ENCODE results near the gene BLACAT1. TPM values are rescaled to one million over a fixed set of nuclear protein-coding genes. Genes with fewer than 3 reads are reported as not detected.

The BLACAT1 gene
- total RNA-seq, 4 donors from 2014 or later, result not detected

DNA sequence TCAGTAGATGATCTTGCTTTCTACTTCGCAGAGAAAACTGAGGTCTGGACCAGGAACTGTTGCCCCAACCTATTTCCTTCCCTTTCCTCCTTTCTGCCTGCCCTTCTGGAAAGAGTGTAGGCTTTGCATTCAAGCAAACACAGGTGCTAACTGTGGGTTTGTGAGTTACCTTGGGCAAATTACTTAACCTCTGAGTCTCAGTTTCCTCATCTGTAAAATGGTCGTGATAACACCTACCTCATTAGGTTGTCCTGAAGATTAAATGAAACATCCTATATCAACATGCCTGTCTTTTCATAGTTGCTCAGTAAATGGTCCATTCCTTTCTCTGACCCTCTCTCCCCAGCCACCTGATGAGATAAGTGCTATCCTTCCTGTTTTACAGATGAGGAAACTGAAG is 9.5 kb upstream of the BLACAT1 start:
- Histone ChIP-seq H3K27me3 (peaks cover 60% of the 10 kb centered on the region), H3K36me3 (no peaks in the 10 kb centered on the region), H3K4me1 (no peaks in the 10 kb centered on the region), H3K9me3 (no peaks in the 10 kb centered on the region), H3K4me3 (no peak overlapping the region), H3K27ac (no peak overlapping the region)
- no peak for ATAC-seq
- TF ChIP-seq POLR2AphosphoS5 (IDR thresholded peaks at IDR 0.05) (no peak), POLR2A (IDR thresholded peaks at IDR 0.05) (no peak), EP300 (IDR thresholded peaks at IDR 0.05) (no peak)
- TF ChIP-seq, protein P1, sequence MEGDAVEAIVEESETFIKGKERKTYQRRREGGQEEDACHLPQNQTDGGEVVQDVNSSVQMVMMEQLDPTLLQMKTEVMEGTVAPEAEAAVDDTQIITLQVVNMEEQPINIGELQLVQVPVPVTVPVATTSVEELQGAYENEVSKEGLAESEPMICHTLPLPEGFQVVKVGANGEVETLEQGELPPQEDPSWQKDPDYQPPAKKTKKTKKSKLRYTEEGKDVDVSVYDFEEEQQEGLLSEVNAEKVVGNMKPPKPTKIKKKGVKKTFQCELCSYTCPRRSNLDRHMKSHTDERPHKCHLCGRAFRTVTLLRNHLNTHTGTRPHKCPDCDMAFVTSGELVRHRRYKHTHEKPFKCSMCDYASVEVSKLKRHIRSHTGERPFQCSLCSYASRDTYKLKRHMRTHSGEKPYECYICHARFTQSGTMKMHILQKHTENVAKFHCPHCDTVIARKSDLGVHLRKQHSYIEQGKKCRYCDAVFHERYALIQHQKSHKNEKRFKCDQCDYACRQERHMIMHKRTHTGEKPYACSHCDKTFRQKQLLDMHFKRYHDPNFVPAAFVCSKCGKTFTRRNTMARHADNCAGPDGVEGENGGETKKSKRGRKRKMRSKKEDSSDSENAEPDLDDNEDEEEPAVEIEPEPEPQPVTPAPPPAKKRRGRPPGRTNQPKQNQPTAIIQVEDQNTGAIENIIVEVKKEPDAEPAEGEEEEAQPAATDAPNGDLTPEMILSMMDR (IDR thresholded peaks at IDR 0.05), result no peak
- 89 to 100% methylated on average over 1 to 2 of the region's 2 CpGs for WGBS, 2 donors (ENCODE audit: low coverage in 1 of 2)

DNA sequence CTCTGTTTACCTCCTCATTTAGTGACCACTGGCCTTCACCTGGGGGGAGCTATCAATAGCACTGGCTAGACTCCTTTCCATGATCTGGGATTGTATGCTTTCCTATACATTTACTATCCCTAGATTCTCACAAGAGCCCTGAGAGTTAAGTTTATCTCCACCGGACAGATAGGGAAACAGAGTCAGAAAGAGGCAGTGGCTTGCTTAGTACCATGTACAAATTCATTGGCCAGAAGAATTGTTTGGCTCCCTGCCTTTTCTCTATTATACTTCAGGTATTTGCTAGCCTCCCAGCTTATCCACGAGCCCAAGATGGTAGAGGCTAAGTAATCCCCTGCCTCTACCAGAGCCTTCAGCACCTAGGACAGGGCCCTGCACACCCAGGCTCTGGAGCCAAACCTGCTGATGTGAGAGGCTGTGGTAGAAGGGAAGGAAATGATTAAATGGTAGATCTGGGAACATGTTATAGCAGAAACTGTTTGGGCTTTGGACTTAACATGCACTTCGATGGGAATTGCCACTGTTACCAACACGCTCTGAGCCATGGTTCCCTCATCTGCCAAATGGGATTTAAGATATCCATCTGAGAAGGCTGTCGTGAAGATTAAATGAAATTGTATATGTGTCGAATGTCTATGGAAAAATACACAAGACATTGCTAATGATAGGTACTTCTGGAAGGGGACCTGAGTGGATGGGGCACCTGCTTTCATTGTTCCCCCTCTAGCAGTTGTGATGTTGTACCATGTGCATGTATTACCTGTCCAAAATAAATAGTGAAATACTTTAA is 3.1 kb upstream of the BLACAT1 start:
- Histone ChIP-seq H3K36me3 (no peaks in the 10 kb centered on the region), H3K9me3 (no peaks in the 10 kb centered on the region), H3K27ac (no peak overlapping the region), H3K4me3 (no peak overlapping the region), H3K4me1 (peaks cover 0 to 25% (median 18%) of the 10 kb centered on the region in 3 donors), H3K27me3 (peaks cover 91% of the 10 kb centered on the region)
- WGBS, 2 donors (ENCODE audit: low coverage in 1 of 2), result 36 to 50% methylated on average over 2 to 6 of the region's 6 CpGs
- no peak for ATAC-seq
- TF ChIP-seq POLR2A (IDR thresholded peaks at IDR 0.05) (no peak), POLR2AphosphoS5 (IDR thresholded peaks at IDR 0.05) (no peak), EP300 (IDR thresholded peaks at IDR 0.05) (no peak)

DNA sequence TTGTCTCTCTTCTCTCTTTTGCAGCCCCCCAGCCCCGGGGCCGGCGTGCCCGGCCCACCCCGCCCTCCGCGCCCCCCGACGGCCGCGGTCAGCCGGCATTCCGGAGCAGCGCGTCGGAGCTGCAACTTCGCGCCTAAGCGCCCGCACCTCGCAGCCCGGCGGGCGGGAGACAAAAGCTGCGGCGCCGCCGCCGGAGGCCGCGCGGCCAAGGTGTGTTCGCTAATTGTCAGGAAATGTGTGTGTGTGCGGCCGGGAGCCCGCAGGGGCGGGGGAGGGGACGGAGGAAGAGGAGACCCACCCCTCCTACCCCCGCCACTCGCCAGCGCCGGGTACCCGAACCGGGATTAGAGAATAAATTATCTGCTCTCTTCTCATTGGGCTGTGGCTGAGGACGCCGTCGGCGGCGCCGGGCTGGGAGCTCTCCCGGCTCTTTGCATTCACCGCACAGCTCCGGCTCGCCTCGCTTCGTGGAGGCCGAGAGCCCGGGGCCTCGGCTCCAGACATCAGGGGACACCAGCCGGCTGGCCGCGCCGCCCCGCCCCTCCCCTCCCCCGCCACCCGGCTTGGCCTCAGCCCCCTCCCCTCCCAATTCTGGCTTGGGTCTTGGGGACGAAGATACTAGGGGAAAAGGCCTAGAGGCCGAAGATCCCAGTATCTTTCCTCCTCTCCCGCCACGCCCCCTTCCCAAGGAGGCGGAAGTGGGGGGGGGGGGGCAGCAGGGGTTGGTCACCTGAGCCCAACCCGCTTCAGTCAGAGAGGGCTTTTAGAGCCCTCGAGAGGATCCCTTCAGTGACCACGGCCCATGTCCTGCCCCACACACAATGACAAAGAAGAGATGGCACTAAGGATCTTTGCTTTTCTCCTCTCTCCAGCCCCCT is 1.3 kb upstream of the BLACAT1 start:
- H3K27ac ChIP-seq, result no peak overlapping the region
- peak overlapping the region in 1 of 2 donors; percentile 36 for H3K4me3 ChIP-seq
- no peaks in the 10 kb centered on the region for H3K36me3 ChIP-seq
- H3K27me3 ChIP-seq, result peaks cover 92% of the 10 kb centered on the region
- ATAC-seq, result no peak
- WGBS, 2 donors (ENCODE audit: low coverage in 1 of 2), result 4% methylated on average over 4 of the region's 74 CpGs; no CpG with 5 or more reads in 1 of the 2 donors
- no peaks in the 10 kb centered on the region for H3K9me3 ChIP-seq
- no peak for TF ChIP-seq POLR2AphosphoS5 (IDR thresholded peaks at IDR 0.05)
- TF ChIP-seq, protein P1 (IDR thresholded peaks at IDR 0.05), result no peak
- no peak for TF ChIP-seq POLR2A (IDR thresholded peaks at IDR 0.05)
- TF ChIP-seq EP300 (IDR thresholded peaks at IDR 0.05), result no peak
- H3K4me1 ChIP-seq, result peaks cover 0 to 25% (median 18%) of the 10 kb centered on the region in 3 donors

DNA sequence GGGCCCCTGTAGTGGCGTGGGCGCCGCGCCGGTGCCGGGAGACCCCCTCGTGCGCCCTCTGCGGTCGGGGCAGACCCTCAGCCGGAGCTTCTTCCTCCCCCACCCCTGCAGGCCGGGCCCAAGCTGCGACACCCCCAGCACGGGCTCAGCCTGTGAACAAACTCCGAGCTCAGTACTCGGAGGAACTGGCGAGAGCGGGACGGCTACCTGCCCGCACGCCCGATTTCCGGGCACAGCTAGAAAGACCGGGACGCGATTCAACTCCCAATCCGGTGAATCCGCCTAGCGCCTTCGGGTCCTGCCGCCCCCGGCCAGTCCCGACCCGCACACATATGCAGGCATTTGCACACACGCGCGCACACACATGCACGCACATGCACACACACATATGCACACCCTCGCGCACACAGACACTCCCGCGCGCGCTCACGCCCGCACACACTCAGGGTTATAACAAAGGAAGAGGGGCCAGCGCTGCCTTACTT is 580 bp upstream of the BLACAT1 start:
- no peak for ATAC-seq
- peaks cover 0 to 25% (median 18%) of the 10 kb centered on the region in 3 donors for H3K4me1 ChIP-seq
- no peak overlapping the region for H3K27ac ChIP-seq
- peaks cover 91% of the 10 kb centered on the region for H3K27me3 ChIP-seq
- H3K36me3 ChIP-seq, result no peaks in the 10 kb centered on the region
- no peaks in the 10 kb centered on the region for H3K9me3 ChIP-seq
- WGBS, 2 donors (ENCODE audit: low coverage in 1 of 2), result no CpG with 5 or more reads among the region's 47 CpGs
- TF ChIP-seq, protein P1 (IDR thresholded peaks at IDR 0.05), result no peak
- TF ChIP-seq POLR2A (IDR thresholded peaks at IDR 0.05) (no peak), EP300 (IDR thresholded peaks at IDR 0.05) (no peak), POLR2AphosphoS5 (IDR thresholded peaks at IDR 0.05) (no peak)
- peak overlapping the region in 1 of 2 donors; percentile 36 for H3K4me3 ChIP-seq

DNA sequence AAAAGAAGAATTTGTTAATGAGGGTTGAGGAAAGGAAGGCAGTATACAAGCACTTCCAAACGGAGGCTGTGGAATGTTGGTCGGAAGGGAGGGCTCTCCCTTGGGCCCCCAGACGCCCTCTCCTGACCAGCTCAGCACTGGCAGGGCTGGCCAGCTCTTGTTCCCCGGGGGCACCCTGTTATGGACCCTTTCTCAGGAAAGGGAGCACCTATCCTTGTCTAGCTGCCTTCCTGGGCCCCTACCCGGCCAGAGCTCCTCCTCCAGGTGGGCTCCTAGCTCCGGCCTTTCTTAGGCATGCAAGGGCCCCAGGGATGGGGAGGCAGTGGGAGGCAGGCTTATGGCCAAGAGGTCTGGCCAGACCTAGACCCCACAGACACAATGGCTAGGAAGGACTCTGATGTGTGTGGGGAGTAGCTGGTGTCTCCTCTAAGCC is 926 bp downstream of the BLACAT1 start:
- Histone ChIP-seq H3K27me3 (peaks cover 98% of the 10 kb centered on the region), H3K4me3 (no peak overlapping the region), H3K36me3 (no peaks in the 10 kb centered on the region), H3K4me1 (peaks cover 0 to 25% (median 18%) of the 10 kb centered on the region in 3 donors), H3K27ac (no peak overlapping the region), H3K9me3 (no peaks in the 10 kb centered on the region)
- 0% methylated on average over 2 to 4 of the region's 6 CpGs for WGBS, 2 donors (ENCODE audit: low coverage in 1 of 2)
- no peak for TF ChIP-seq POLR2AphosphoS5 (IDR thresholded peaks at IDR 0.05)
- TF ChIP-seq, protein P1 (IDR thresholded peaks at IDR 0.05), result no peak
- no peak for TF ChIP-seq EP300 (IDR thresholded peaks at IDR 0.05)
- TF ChIP-seq POLR2A (IDR thresholded peaks at IDR 0.05), result no peak
- no peak for ATAC-seq

Measured in gastroesophageal sphincter (tissue), 4 donors.